ENCODE data around the gene TRDN. TPM values are rescaled to one million over a fixed set of nuclear protein-coding genes. Genes with fewer than 3 reads are reported as not detected.
"Not testable (repeated sequence)": the region's sequence is repeated elsewhere in the genome, so short reads cannot be mapped to it uniquely, and the experiment has no call there.

The TRDN gene
- total RNA-seq, 2 experiments from 2014 or later, result not detected

GRCh38 chr6:123587407-123587806 lies 49.3 kb downstream of the TRDN start:
- H3K4me1 Mint-ChIP-seq (ENCODE audit: low read depth); H3K4me3 Mint-ChIP-seq; H3K27ac Mint-ChIP-seq; CTCF ChIA-PET; ATAC-seq; H3K9me3 Mint-ChIP-seq (ENCODE audit: insufficient read depth); H3K27me3 Mint-ChIP-seq (ENCODE audit: low read depth); POLR2A ChIA-PET; DNase-seq; H3K36me3 Mint-ChIP-seq (ENCODE audit: low read depth): not testable (repeated sequence)

GRCh38 chr6:123580331-123580730 lies 56.4 kb downstream of the TRDN start:
- Mint-ChIP-seq H3K4me3 (no peak overlapping the region), H3K4me1 (ENCODE audit: low read depth) (no peaks in the 10 kb centered on the region), H3K27me3 (ENCODE audit: low read depth) (no peaks in the 10 kb centered on the region), H3K36me3 (ENCODE audit: low read depth) (no peaks in the 10 kb centered on the region), H3K9me3 (ENCODE audit: insufficient read depth) (no peaks in the 10 kb centered on the region), H3K27ac (no peak overlapping the region)
- DNase-seq, result no peak
- CTCF ChIA-PET, result no interaction called here
- no peak for ATAC-seq
- POLR2A ChIA-PET, result no interaction called here

- Mint-ChIP-seq H3K27me3 (ENCODE audit: low read depth) (no peaks in the 10 kb centered on the region), H3K9me3 (ENCODE audit: insufficient read depth) (no peaks in the 10 kb centered on the region), H3K36me3 (ENCODE audit: low read depth) (no peaks in the 10 kb centered on the region), H3K27ac (no peak overlapping the region), H3K4me3 (no peak overlapping the region), H3K4me1 (ENCODE audit: low read depth) (no peaks in the 10 kb centered on the region)
- no peak for ATAC-seq
- POLR2A ChIA-PET, result no interaction called here
- CTCF ChIA-PET, result no interaction called here
- DNase-seq, result no peak
These were observed 61.6 kb downstream of the TRDN start for GRCh38 chr6:123575188-123575587.

- ChIA-PET CTCF (no interaction called here), POLR2A (no interaction called here)
- Mint-ChIP-seq H3K27ac (no peak overlapping the region), H3K27me3 (ENCODE audit: low read depth) (no peaks in the 10 kb centered on the region), H3K9me3 (ENCODE audit: insufficient read depth) (no peaks in the 10 kb centered on the region), H3K4me1 (ENCODE audit: low read depth) (no peaks in the 10 kb centered on the region), H3K36me3 (ENCODE audit: low read depth) (no peaks in the 10 kb centered on the region), H3K4me3 (no peak overlapping the region)
- ATAC-seq, result no peak
- no peak for DNase-seq
These were observed 65.7 kb downstream of the TRDN start for GRCh38 chr6:123570813-123571684.

GRCh38 chr6:123569575-123569974 lies 67.2 kb downstream of the TRDN start:
- Mint-ChIP-seq H3K4me1 (ENCODE audit: low read depth) (no peaks in the 10 kb centered on the region), H3K27ac (no peak overlapping the region), H3K27me3 (ENCODE audit: low read depth) (no peaks in the 10 kb centered on the region), H3K36me3 (ENCODE audit: low read depth) (no peaks in the 10 kb centered on the region), H3K4me3 (no peak overlapping the region), H3K9me3 (ENCODE audit: insufficient read depth) (no peaks in the 10 kb centered on the region)
- ChIA-PET CTCF (no interaction called here), POLR2A (no interaction called here)
- no peak for DNase-seq
- ATAC-seq, result no peak

GRCh38 chr6:123565529-123565928 lies 71.2 kb downstream of the TRDN start:
- CTCF ChIA-PET, result no interaction called here
- no peak for ATAC-seq

GRCh38 chr6:123564361-123564760 lies 72.4 kb downstream of the TRDN start:
- POLR2A ChIA-PET, result no interaction called here
- no peaks in the 10 kb centered on the region for H3K9me3 Mint-ChIP-seq (ENCODE audit: insufficient read depth)
- ATAC-seq (no peak), DNase-seq (no peak)
- H3K4me3 Mint-ChIP-seq, result no peak overlapping the region
- H3K4me1 Mint-ChIP-seq (ENCODE audit: low read depth), result no peaks in the 10 kb centered on the region
- H3K36me3 Mint-ChIP-seq (ENCODE audit: low read depth), result no peaks in the 10 kb centered on the region
- H3K27ac Mint-ChIP-seq, result no peak overlapping the region
- CTCF ChIA-PET, result no interaction called here
- no peaks in the 10 kb centered on the region for H3K27me3 Mint-ChIP-seq (ENCODE audit: low read depth)

More at GRCh38 chr6:123565529-123565928, 71.2 kb downstream of the TRDN start:
- H3K27ac Mint-ChIP-seq, result no peak overlapping the region
- H3K36me3 Mint-ChIP-seq (ENCODE audit: low read depth), result no peaks in the 10 kb centered on the region
- no peak overlapping the region for H3K4me3 Mint-ChIP-seq
- H3K27me3 Mint-ChIP-seq (ENCODE audit: low read depth), result no peaks in the 10 kb centered on the region
- H3K4me1 Mint-ChIP-seq (ENCODE audit: low read depth), result no peaks in the 10 kb centered on the region
- DNase-seq, result no peak
- H3K9me3 Mint-ChIP-seq (ENCODE audit: insufficient read depth), result no peaks in the 10 kb centered on the region
- POLR2A ChIA-PET, result no interaction called here

- no peaks in the 10 kb centered on the region for H3K9me3 Mint-ChIP-seq (ENCODE audit: insufficient read depth)
- ATAC-seq (no peak), DNase-seq (no peak)
- no peak overlapping the region for H3K4me3 Mint-ChIP-seq
- H3K27ac Mint-ChIP-seq, result no peak overlapping the region
- CTCF ChIA-PET, result no interaction called here
- H3K4me1 Mint-ChIP-seq (ENCODE audit: low read depth), result no peaks in the 10 kb centered on the region
- no peaks in the 10 kb centered on the region for H3K27me3 Mint-ChIP-seq (ENCODE audit: low read depth)
- POLR2A ChIA-PET, result no interaction called here
- no peaks in the 10 kb centered on the region for H3K36me3 Mint-ChIP-seq (ENCODE audit: low read depth)
These were observed 74.1 kb downstream of the TRDN start for GRCh38 chr6:123562677-123563076.

GRCh38 chr6:123562264-123562663 lies 74.5 kb downstream of the TRDN start:
- DNase-seq (no peak), ATAC-seq (no peak)
- ChIA-PET CTCF (no interaction called here), POLR2A (no interaction called here)
- H3K9me3 Mint-ChIP-seq (ENCODE audit: insufficient read depth), result no peaks in the 10 kb centered on the region
- H3K27ac Mint-ChIP-seq, result no peak overlapping the region
- no peaks in the 10 kb centered on the region for H3K36me3 Mint-ChIP-seq (ENCODE audit: low read depth)
- no peaks in the 10 kb centered on the region for H3K4me1 Mint-ChIP-seq (ENCODE audit: low read depth)
- no peak overlapping the region for H3K4me3 Mint-ChIP-seq
- H3K27me3 Mint-ChIP-seq (ENCODE audit: low read depth), result no peaks in the 10 kb centered on the region

GRCh38 chr6:123559816-123560215 lies 76.9 kb downstream of the TRDN start:
- H3K36me3 Mint-ChIP-seq (ENCODE audit: low read depth); ATAC-seq; CTCF ChIA-PET; H3K4me3 Mint-ChIP-seq; POLR2A ChIA-PET; H3K4me1 Mint-ChIP-seq (ENCODE audit: low read depth); H3K27me3 Mint-ChIP-seq (ENCODE audit: low read depth); H3K9me3 Mint-ChIP-seq (ENCODE audit: insufficient read depth); H3K27ac Mint-ChIP-seq; DNase-seq: not testable (repeated sequence)

- H3K36me3 Mint-ChIP-seq (ENCODE audit: low read depth); H3K27ac Mint-ChIP-seq; H3K9me3 Mint-ChIP-seq (ENCODE audit: insufficient read depth); H3K27me3 Mint-ChIP-seq (ENCODE audit: low read depth); H3K4me1 Mint-ChIP-seq (ENCODE audit: low read depth); ATAC-seq; H3K4me3 Mint-ChIP-seq; DNase-seq; POLR2A ChIA-PET; CTCF ChIA-PET: not testable (repeated sequence)
These were observed 79.3 kb downstream of the TRDN start for GRCh38 chr6:123557474-123557873.

GRCh38 chr6:123551939-123552707 lies 84.6 kb downstream of the TRDN start:
- CTCF ChIA-PET, result no interaction called here
- Mint-ChIP-seq H3K4me3 (no peak overlapping the region), H3K9me3 (ENCODE audit: insufficient read depth) (no peaks in the 10 kb centered on the region), H3K4me1 (ENCODE audit: low read depth) (no peaks in the 10 kb centered on the region), H3K27ac (no peak overlapping the region), H3K36me3 (ENCODE audit: low read depth) (no peaks in the 10 kb centered on the region), H3K27me3 (ENCODE audit: low read depth) (no peaks in the 10 kb centered on the region)
- POLR2A ChIA-PET, result no interaction called here
- no peak for DNase-seq
- ATAC-seq, result no peak

Measured in activated CD8-positive, alpha-beta T cell treated with anti-CD3 and anti-CD28 coated beads, Interleukin-2, amount 10 ng/mL, durations not matched to agents 7 days and 5 days (primary cell).